Measurements from ENCODE around the gene CCDC200.
"Not testable (repeated sequence)": the region's sequence is repeated elsewhere in the genome, so short reads cannot be mapped to it uniquely, and the experiment has no call there.

The CCDC200 gene

DNA sequence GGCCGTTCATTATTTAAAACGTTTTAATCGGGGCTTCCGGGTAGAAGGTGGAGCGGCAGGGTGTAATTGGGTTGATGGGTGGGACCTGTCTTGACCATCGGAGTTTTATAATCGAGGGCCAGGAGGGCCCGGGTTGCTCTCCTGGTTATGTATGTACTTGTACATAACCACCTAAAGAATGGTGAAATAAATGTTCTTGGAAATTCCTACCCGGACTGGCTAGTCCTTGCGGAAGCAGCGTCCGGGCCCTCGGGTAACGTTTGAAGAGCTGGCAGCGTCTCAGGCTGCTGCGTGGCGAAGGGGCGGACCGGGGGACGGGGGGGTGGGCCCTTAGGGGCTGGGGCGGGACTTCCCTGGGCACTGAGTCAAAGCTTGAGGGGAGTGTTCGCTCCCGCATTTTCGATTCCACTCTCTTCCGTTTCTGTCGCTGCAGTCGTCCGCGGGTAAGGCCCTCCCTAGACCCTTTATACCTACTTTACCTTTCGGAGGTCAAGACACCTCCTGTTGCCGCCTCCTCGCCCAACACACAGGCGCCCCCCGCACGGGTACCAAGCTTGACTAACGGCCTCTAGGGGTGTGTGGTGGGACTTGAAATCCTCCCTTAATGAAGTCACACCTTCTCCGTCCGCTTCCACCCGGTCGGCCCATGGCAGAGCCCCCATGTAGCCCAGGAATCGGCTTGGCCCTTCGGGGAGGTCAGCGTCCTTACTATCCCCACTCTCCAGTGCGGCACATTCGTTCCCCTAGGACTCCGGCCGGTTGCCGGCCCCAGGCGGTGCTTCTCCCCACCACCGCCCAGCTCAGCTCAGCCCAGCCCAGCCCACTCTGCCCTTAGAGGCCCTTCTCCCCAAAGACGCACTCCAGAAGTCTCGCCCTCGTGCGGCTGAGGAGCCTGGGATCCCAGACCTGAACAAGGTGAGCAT, 16.7 kb downstream of the CCDC200 start, which contains the start of gene TMEM106A:
TSS of gene TMEM106A (plus strand) at position 396 of the 923 bp plus-strand sequence. CDS start 1,167 bp downstream, outside the sequence.
- DNase-seq (ENCODE audit: low read depth in 1 of 2, low spot score in 1 of 2) = peak in 1 of 2 experiments; percentile 47
- TF ChIP-seq GABPA (IDR thresholded peaks at IDR 0.05; ENCODE audit: low read depth) (no peak), SPI1 (IDR thresholded peaks at IDR 0.05; ENCODE audit: borderline replicate concordance, low read depth) (no peak), POLR2AphosphoS5 (IDR thresholded peaks at IDR 0.05; ENCODE audit: low read depth) (no peak; the same call in 1 of the 2 replicates)
- TF ChIP-seq, protein P1, sequence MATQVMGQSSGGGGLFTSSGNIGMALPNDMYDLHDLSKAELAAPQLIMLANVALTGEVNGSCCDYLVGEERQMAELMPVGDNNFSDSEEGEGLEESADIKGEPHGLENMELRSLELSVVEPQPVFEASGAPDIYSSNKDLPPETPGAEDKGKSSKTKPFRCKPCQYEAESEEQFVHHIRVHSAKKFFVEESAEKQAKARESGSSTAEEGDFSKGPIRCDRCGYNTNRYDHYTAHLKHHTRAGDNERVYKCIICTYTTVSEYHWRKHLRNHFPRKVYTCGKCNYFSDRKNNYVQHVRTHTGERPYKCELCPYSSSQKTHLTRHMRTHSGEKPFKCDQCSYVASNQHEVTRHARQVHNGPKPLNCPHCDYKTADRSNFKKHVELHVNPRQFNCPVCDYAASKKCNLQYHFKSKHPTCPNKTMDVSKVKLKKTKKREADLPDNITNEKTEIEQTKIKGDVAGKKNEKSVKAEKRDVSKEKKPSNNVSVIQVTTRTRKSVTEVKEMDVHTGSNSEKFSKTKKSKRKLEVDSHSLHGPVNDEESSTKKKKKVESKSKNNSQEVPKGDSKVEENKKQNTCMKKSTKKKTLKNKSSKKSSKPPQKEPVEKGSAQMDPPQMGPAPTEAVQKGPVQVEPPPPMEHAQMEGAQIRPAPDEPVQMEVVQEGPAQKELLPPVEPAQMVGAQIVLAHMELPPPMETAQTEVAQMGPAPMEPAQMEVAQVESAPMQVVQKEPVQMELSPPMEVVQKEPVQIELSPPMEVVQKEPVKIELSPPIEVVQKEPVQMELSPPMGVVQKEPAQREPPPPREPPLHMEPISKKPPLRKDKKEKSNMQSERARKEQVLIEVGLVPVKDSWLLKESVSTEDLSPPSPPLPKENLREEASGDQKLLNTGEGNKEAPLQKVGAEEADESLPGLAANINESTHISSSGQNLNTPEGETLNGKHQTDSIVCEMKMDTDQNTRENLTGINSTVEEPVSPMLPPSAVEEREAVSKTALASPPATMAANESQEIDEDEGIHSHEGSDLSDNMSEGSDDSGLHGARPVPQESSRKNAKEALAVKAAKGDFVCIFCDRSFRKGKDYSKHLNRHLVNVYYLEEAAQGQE (IDR thresholded peaks at IDR 0.05; ENCODE audit: insufficient replicate concordance, low read depth) = no peak
- TF ChIP-seq, protein P2, sequence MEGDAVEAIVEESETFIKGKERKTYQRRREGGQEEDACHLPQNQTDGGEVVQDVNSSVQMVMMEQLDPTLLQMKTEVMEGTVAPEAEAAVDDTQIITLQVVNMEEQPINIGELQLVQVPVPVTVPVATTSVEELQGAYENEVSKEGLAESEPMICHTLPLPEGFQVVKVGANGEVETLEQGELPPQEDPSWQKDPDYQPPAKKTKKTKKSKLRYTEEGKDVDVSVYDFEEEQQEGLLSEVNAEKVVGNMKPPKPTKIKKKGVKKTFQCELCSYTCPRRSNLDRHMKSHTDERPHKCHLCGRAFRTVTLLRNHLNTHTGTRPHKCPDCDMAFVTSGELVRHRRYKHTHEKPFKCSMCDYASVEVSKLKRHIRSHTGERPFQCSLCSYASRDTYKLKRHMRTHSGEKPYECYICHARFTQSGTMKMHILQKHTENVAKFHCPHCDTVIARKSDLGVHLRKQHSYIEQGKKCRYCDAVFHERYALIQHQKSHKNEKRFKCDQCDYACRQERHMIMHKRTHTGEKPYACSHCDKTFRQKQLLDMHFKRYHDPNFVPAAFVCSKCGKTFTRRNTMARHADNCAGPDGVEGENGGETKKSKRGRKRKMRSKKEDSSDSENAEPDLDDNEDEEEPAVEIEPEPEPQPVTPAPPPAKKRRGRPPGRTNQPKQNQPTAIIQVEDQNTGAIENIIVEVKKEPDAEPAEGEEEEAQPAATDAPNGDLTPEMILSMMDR (IDR thresholded peaks at IDR 0.05; ENCODE audit: insufficient read depth, low read length) = no peak
- Histone ChIP-seq H3K27me3 (ENCODE audit: insufficient read depth, poor library complexity, severe bottlenecking) (no peaks in the 10 kb centered on the region), H3K27ac (replicated peaks) (peak within 1 kb of the TSS; percentile 61), H3K4me3 (replicated peaks; ENCODE audit: insufficient read depth, low read length) (no peak within 1 kb of the TSS)

DNA sequence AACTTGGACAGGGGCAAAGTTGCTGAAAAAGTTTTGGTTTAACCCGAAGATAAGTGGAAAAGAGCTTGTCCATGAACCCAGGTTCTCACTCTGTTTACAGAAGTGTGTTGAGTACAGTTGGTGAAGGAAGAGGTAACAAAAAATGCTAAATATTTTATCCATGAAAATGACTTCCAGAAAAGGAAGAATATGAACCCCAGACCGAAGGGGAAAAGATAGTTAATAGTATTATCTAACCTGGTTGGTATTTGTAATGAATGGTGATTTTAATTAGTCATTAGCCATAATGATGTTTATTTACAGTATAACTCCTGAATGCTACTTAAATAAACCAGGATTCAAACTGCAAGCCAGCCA, 17.3 kb downstream of the CCDC200 start:
- H3K27me3 ChIP-seq (ENCODE audit: insufficient read depth, poor library complexity, severe bottlenecking) = no peaks in the 10 kb centered on the region
- DNase-seq (ENCODE audit: low read depth in 1 of 2, low spot score in 1 of 2) = no peak
- peak overlapping the region; percentile 61 for H3K27ac ChIP-seq (replicated peaks)
- H3K4me3 ChIP-seq (replicated peaks; ENCODE audit: insufficient read depth, low read length) = no peak overlapping the region
- TF ChIP-seq, protein P1 (IDR thresholded peaks at IDR 0.05; ENCODE audit: insufficient replicate concordance, low read depth) = no peak
- TF ChIP-seq POLR2AphosphoS5 (IDR thresholded peaks at IDR 0.05; ENCODE audit: low read depth) (no peak), SPI1 (IDR thresholded peaks at IDR 0.05; ENCODE audit: borderline replicate concordance, low read depth) (no peak), GABPA (IDR thresholded peaks at IDR 0.05; ENCODE audit: low read depth) (no peak)
- TF ChIP-seq, protein P2 (IDR thresholded peaks at IDR 0.05; ENCODE audit: insufficient read depth, low read length) = no peak

DNA sequence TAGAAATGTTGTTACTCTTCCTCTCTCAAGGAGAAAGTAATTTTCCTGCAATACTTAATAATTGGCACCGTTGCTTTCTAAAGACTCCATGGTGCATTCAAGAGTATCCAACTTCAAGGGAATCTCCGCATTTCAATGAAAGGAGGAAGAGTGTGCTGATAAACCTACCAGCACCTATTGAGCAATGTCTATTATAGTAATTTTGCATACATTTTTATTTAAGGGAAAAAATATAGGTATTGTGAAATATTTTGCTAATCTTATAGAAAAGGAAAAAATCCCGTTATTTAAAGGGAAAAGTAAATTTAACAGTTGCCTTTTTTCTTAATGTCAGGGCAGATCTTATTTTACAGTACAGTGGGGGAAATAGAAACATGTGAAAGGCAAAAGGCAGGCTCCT, 17.8 kb downstream of the CCDC200 start:
- peak overlapping the region; percentile 61; the same call in 1 of the 2 replicates for H3K27ac ChIP-seq (replicated peaks)
- TF ChIP-seq, protein P1 (IDR thresholded peaks at IDR 0.05; ENCODE audit: insufficient replicate concordance, low read depth) = no peak
- TF ChIP-seq SPI1 (IDR thresholded peaks at IDR 0.05; ENCODE audit: borderline replicate concordance, low read depth) = no peak
- TF ChIP-seq POLR2AphosphoS5 (IDR thresholded peaks at IDR 0.05; ENCODE audit: low read depth) = no peak

DNA sequence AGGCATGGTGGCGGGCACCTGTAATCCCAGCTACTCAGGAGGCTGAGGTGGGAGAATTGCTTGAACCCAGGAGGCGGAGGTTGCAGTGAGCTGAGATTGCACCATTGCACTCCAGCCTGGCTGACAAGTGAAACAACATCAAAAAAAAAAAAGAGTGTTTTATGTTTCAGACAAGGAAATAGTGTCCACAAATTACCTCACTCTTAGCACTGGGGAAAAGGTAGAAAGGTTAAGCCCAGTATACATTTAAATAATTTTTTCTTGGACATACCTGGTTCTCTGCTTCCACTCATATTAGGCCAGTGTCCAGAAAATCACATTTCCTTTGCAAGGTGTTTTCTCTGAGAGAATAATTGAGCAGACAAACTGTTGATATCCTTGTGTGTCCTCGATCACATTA, 25.4 kb downstream of the CCDC200 start:
- not testable (repeated sequence) for H3K4me3 ChIP-seq (replicated peaks; ENCODE audit: insufficient read depth, low read length); DNase-seq (ENCODE audit: low read depth in 1 of 2, low spot score in 1 of 2); H3K27me3 ChIP-seq (ENCODE audit: insufficient read depth, poor library complexity, severe bottlenecking); H3K27ac ChIP-seq (replicated peaks)

More for the DNA sequence above, 17.8 kb downstream of the CCDC200 start:
- DNase-seq (ENCODE audit: low read depth in 1 of 2, low spot score in 1 of 2) = no peak
- H3K4me3 ChIP-seq (replicated peaks; ENCODE audit: insufficient read depth, low read length) = no peak overlapping the region
- no peaks in the 10 kb centered on the region for H3K27me3 ChIP-seq (ENCODE audit: insufficient read depth, poor library complexity, severe bottlenecking)

All from HL-60 (cell line).